Hepatocyte (in vitro differentiated cells): ENCODE data around the gene EIF4A2.

ENCODE experiments used
- CTCF ChIP-seq: fragments of 200-600 bp; sonication (generic); IDR thresholded peaks from 2 replicates; pipeline ENCODE4 v1.5.1; 2016; ENCODE audit warnings: antibody characterized with exemption, mild to moderate bottlenecking; ENCODE audit not compliant: poor library complexity
- EZH2 ChIP-seq: fragments of 200-600 bp; sonication (generic); IDR thresholded peaks from 2 replicates; pipeline ENCODE4 v1.6.1; 2016; ENCODE audit warnings: antibody characterized with exemption, mild to moderate bottlenecking, borderline replicate concordance
- EZH2phosphoT487 ChIP-seq: fragments of 200-600 bp; sonication (generic); IDR thresholded peaks from one replicate; pipeline ENCODE4 v1.6.1; 2018; ENCODE audit warnings: antibody characterized with exemption, mild to moderate bottlenecking, low read depth, moderate library complexity; ENCODE audit not compliant: unreplicated experiment, severe bottlenecking

DNA sequence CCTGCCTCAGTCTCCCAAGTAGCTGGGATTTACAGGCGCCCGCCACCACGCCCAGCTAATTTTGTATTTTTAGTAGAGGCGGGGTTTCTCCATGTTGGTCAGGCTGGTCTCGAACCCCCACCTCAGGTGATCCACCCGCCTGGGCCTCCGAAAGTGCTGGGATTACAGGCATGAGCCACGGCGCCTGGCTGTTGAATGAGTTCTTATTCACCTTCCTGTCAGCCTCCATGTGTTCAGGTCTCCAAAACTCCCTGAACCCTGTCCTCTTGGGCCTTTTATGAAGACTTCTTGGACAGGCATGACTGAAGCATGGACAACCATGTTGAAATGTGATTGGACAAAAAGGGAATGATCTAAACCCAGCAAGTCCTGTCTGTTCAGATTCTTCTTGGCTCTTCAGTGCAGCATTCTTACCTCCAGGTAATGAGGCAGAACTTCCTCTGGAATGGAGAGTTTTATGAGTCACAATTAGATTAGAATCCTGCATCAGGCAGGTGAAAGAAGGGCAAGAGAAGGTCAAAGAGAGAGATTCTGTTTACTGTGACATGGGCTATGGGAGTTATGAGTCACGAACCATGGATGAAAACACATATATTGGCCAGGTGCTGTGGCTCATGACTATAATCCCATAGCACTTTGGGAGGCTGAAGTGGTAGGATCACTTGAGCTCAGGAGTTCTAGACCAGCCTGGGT, 23.1 kb upstream of the EIF4A2 start:
- TF ChIP-seq CTCF (no peak), EZH2 (no peak), EZH2phosphoT487 (no peak)
